Suppressor macrophage treated with lipopolysaccharide for 4 hours (primary cell): ENCODE measurements around the gene MMEL1.
"Not testable (repeated sequence)": the region's sequence is repeated elsewhere in the genome, so short reads cannot be mapped to it uniquely, and the experiment has no call there.

ENCODE experiments used
- DNase-seq: peaks from one replicate; pipeline ENCODE4 v3.0.0-alpha.2; 2020

Gene MMEL1

DNA sequence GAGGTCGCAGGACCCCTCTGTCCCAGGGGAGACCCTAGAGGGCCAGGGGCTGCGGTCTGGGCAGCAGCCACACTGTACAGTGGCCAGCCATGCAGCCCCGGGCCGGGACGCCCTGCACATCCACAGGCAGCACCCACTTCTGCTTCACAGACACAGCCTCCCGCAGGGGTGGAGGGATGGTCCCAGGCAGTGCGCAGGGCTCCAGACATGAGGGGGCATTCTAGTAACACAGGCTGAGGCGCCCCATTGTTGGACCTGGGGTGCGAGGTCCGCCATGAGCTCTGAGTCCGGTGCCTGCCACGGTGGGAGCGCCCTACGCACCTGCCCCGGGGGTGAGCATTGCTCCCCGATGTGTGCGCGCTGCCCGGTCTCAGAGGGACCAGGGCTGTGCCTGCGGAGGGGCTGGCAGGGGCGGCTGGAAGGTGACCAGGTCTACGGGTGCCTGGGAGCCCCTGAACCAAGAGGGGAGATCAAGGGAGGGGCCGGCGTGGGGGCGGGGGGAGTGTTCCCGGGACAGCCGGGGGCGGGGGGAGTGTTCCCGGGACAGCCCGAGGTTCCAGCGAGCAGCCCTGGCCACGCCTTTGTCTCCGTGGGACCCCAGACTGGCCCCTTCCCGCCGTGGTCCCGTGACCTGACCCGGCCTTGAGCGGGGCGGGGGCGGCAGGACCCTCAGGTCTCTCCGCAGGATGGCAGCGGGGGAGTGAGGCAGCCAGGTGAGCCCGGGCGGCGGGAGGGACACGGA, 4.5 kb downstream of the MMEL1 start:
- no peak for DNase-seq

- DNase-seq, result no peak
Observed at GRCh38 chr1:2627746-2628145, 5.1 kb downstream of the MMEL1 start.

DNA sequence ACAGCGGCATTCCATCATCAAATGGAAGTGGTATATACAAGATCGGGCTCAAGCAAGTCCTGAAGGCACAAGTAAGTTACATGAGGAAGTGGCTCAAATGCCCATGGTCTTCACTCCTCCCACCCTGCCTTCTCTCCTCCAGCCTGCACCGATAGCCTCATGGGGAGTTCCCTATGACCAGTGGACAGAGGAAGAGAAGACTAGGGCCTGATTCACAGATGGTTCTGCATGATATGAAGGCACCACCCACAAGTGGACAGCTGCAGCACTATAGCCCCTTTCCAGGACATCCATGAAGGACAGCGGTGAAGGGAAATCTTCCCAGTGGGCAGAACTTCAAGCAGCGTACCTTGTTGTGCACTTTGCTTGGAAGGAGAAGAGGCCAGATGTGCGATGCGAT, 7.1 kb downstream of the MMEL1 start:
- not testable (repeated sequence) for DNase-seq

- no peak for DNase-seq
Observed at GRCh38 chr1:2625311-2625710, 7.5 kb downstream of the MMEL1 start.

- DNase-seq, result no peak
Observed at GRCh38 chr1:2624735-2625300, 8.0 kb downstream of the MMEL1 start.

DNA sequence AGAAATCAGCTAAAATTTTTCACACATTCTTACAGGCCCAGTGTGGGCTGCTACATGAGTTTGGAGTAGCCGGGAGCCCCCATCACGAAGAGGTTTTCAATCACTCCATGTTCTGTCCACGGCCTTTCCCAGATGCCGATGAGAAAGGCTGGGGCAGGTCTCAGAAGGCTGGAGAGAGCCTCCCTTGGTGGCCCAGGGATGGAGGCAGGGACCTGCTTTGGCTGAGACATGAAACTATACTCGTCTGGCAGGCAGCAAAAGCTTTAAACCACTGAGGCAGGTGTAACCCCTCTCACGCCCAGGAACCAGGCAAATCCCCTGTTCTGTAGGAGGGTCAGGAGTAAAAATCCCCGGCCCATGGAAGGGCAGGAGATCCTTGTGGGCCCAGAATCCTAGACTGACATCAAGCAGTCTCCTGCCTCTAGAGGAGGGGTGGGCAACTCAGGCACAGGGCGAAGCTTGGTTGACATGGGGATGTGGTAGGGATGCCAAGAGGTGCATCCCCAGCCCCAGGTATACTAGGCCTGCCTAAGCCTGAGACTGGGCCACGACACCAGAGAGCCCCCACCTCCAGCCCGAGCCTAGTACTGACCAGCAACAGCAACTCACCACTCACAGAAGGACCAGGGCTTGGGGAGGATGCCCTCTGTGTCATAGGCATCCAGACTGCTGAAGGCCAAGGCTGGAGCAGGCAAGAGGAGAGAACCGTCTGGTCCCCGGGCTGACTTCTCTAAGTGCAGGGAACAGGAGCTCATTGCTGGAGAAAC, 9.1 kb downstream of the MMEL1 start:
- DNase-seq, result no peak

GRCh38 chr1:2617971-2618470, 14.8 kb downstream of the MMEL1 start:
- no peak for DNase-seq

DNA sequence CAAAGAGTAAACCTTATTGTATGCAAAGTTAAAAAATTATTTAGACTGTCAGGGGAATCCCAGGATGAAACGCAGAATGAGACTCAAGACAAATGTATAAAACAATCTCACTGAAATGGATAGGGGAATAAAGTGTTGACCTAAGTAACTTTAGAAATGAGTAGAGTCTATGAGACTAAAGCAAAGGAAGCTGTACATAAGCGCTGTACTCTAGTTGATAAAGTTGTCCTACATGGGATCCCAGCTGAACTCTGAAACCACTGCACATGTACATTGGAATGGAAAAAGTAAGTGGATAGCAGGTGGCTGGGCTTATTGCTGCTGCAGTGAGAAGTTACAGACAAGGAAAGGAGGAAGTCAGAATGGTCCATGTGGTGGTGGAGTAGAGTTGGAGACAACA, 18.7 kb downstream of the MMEL1 start:
- no peak for DNase-seq

- no peak for DNase-seq
Observed at GRCh38 chr1:2612591-2613365, 20.0 kb downstream of the MMEL1 start.

- no peak for DNase-seq
Observed at GRCh38 chr1:2611621-2612437, 21.0 kb downstream of the MMEL1 start.

DNA sequence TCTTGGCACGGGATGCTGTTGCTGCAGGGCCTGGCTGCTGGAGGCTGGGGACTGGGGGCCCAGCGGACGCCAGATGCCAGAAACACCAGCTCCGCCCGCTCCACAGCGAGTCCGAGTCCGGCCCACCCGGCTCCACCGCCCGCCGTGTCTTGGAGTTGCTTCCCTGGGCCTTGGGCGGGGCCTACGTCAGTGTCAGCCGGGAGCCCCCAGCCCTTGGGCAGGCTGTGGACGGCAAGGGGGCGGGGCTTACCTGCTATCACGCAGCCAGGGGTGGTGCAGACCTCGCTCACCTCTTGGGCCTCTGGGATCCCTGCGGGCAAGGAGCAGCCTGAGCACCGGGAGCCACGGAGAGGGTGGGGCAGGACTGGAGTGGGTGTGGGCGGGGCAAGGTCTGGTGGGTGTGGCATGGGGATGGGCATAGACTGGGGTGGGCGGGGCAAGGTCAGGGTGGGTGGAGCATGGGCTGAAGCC, 21.8 kb downstream of the MMEL1 start:
- peak; percentile 16 for DNase-seq

- no peak for DNase-seq
Observed at GRCh38 chr1:2610036-2610959, 22.5 kb downstream of the MMEL1 start.

GRCh38 chr1:2609319-2610035, 23.3 kb downstream of the MMEL1 start:
- no peak for DNase-seq

- no peak for DNase-seq
Observed at GRCh38 chr1:2607641-2608091, 25.1 kb downstream of the MMEL1 start.

GRCh38 chr1:2606881-2607621, 25.8 kb downstream of the MMEL1 start:
- DNase-seq, result no peak

DNA sequence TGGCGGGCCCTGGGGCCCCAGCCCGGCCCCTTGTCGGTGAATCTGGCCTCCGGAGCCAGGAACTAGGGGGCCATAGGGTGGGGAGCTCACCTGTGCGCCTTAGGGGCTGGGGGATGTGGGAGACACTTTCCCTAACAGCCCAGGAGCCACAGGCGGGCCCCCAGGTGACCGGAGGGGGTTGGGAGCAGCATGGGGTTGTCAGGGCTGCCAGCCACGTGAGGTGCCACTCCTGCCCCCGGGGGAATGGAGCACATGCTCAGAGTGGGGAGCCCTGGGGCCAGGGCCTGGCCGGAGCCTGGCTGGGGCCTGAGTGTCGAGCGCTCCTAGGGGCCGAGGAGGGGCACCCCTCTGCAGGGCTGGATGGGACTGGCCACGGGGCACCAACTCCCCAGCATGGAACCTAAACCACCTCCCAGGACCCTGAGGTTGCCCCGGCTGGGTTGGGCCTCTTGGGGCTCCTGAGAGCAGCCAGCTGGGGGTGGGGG, 26.4 kb downstream of the MMEL1 start:
- DNase-seq, result no peak

DNA sequence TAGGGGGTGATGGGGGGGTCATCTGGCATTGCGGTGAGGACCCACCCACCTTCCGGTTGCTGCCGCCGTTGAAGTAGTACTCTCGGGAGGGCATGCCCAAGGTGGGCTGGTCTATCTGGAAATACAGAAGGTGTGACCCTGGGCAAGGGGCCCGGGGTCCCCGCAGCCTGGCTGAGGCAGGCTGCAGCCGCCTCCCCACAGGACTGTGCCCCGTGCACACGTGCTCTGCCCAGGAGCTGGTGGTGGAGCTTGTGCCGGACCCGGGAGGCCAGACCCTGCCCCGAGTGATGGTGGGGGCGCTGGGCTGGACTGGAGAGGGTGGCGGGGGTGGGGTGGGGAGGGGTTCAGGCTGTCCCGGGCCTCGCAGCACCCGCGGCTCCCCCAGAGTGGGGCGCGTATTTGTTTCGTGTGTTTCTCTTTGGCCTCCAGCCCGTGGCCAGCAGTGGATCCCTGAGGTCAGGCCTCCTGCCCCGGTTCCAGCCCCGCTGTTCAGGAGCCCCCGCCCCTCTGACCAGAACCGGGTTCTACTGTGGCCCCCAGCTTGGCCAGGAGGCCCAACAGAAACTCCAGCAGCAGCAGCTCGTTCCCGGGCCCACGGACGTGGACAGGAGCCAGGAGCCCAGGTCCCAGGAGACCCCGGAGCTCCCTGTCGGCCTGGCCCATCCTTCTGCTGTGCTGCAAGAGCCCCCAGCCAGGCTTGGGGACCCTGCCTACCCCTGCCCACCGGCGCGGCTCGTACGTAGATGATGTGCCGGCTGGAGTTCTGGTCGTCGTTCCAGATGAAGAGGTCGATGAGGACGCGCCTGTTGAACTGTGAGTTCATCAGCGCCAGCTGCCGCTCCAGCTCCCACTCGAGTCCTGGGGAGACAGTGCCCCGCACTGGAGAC, 27.1 kb downstream of the MMEL1 start:
- DNase-seq, result no peak

GRCh38 chr1:2604844-2605508, 27.8 kb downstream of the MMEL1 start:
- no peak for DNase-seq
